K562 (cell line): ENCODE data around the gene ARMS2. TPM values are rescaled to one million over a fixed set of nuclear protein-coding genes. Genes with fewer than 3 reads are reported as not detected.

Experiments used
- ATAC-seq: fragments of 200-7000 bp; cut with Tn5 transposase; 3 replicates; pipeline ENCODE4 v1.9.1; 2020; ENCODE audit warnings: moderate library complexity
- BruUV-seq: library from RNA; stranded (reverse); fragments of 400-500 nt; replicated peaks from 2 replicates; lab custom pipeline; 2021; lab: Mats Ljungman, UMichigan
- CTCF ChIA-PET: fragments of 300-600 bp; formaldehyde crosslinking; extraction: SDS; loops from one replicate; lab custom pipeline; 2021; ENCODE audit warnings: low intra/inter-chr PET ratio; lab: Yijun Ruan, JAX
- POLR2A ChIA-PET: fragments of 300-600, 350-650 bp; sonication (Branson Sonifier 250); formaldehyde crosslinking; extraction: SDS; loops from one replicate; lab custom pipeline; 2021; ENCODE audit warnings: antibody characterized with exemption, inconsistent platforms; lab: Yijun Ruan, JAX
- DNase-seq, 4 experiments: peaks; one replicate each; pipeline versions ENCODE4 v3.0.0 to v3.0.0-alpha.2; 2011 to 2018; ENCODE audit warnings: low spot score in 3 of 4, mixed read lengths in 3 of 4; ENCODE audit errors: extremely low read depth in 1 of 4
- FAIRE-seq: peaks from 2 replicates; lab custom pipeline; 2011; peaks lifted over from hg19 to GRCh38; lab: Jason Lieb, UNC
- H2AFZ ChIP-seq: 2 replicates; pipeline ENCODE4 v1.6.0; 2011; ENCODE audit warnings: low read depth, low read length, control low read depth, inconsistent platforms
- H3K27ac ChIP-seq: fragments of 200-600 bp; 3 replicates; pipeline ENCODE4 v1.8.0; 2011; ENCODE audit warnings: low read depth, mild to moderate bottlenecking, control low read depth, inconsistent platforms, low read length, moderate library complexity, mixed read lengths; ENCODE audit errors: extremely low read depth
- H3K27me3 ChIP-seq, 2 experiments: fragments of 300-600 bp in 1 of 2; 2 replicates in 1 of 2; 3 replicates in 1 of 2; pipeline versions ENCODE4 v1.6.0 to v1.8.0; 2011; ENCODE audit warnings: inconsistent platforms in 2 of 2, low read length in 2 of 2, mild to moderate bottlenecking in 1 of 2, mixed read lengths in 1 of 2, moderate library complexity in 1 of 2; ENCODE audit not compliant: control insufficient read depth in 2 of 2, insufficient read depth in 2 of 2
- H3K36me3 ChIP-seq: fragments of 300-600 bp; 3 replicates; pipeline ENCODE4 v1.8.0; 2011; ENCODE audit warnings: mild to moderate bottlenecking, low read length, inconsistent platforms; ENCODE audit not compliant: control insufficient read depth, insufficient read depth
- H3K4me1 ChIP-seq, 2 experiments: fragments of 200-600 bp in 1 of 2; replicated peaks in 1 of 2; 2 replicates in 1 of 2; 3 replicates in 1 of 2; pipeline versions ENCODE4 v1.5.1 to v1.8.0; 2011; ENCODE audit warnings: inconsistent platforms in 2 of 2, low read length in 2 of 2, mild to moderate bottlenecking in 1 of 2, mixed read lengths in 1 of 2, moderate library complexity in 1 of 2; ENCODE audit not compliant: control insufficient read depth in 2 of 2, insufficient read depth in 2 of 2
- H3K4me2 ChIP-seq: 2 replicates; pipeline ENCODE4 v1.6.1; 2011; ENCODE audit warnings: low read length, control low read depth, inconsistent platforms, mixed read lengths; ENCODE audit not compliant: insufficient read depth
- H3K4me3 ChIP-seq: fragments of 200-600 bp; sonication (generic), shearing (Covaris generic); 2 replicates; pipeline ENCODE4 v1.5.1; 2016; ENCODE audit warnings: control low read depth, inconsistent platforms
- H3K79me2 ChIP-seq: fragments of 200-600 bp; 3 replicates; pipeline ENCODE4 v1.8.0; 2011; ENCODE audit warnings: low read length, inconsistent platforms; ENCODE audit not compliant: control insufficient read depth, insufficient read depth
- H3K9ac ChIP-seq, 2 experiments: 2 replicates each; pipeline versions ENCODE4 v1.6.0 to v1.6.1; 2011; ENCODE audit warnings: low read depth in 2 of 2, low read length in 2 of 2, control low read depth in 1 of 2, inconsistent platforms in 1 of 2, mild to moderate bottlenecking in 1 of 2, mixed read lengths in 1 of 2; ENCODE audit not compliant: insufficient read depth in 1 of 2
- H3K9me1 ChIP-seq: one replicate; pipeline ENCODE4 v1.6.0; 2011; ENCODE audit warnings: inconsistent platforms, mild to moderate bottlenecking, low read length, moderate library complexity; ENCODE audit not compliant: control insufficient read depth, insufficient read depth
- H3K9me3 ChIP-seq: replicated peaks from 2 replicates; pipeline ENCODE4 v1.5.1; 2011; ENCODE audit warnings: low read depth, low read length, inconsistent platforms; ENCODE audit not compliant: control insufficient read depth, insufficient read depth
- H4K20me1 ChIP-seq: replicated peaks from 2 replicates; pipeline ENCODE4 v1.6.1; 2011; ENCODE audit warnings: low read length, inconsistent platforms, mixed read lengths; ENCODE audit not compliant: control insufficient read depth, insufficient read depth
- FOSL1 ChIP-seq: fragments of 200-800 bp; sonication (Bioruptor generic); conservative IDR thresholded peaks from 2 replicates; pipeline ENCODE4 v1.6.1; 2016; ENCODE audit warnings: missing genetic modification characterization, missing compliant biosample characterization
- FOXJ3 ChIP-seq: sonication (generic); formaldehyde crosslinking; IDR thresholded peaks from 2 replicates; pipeline ENCODE4 v1.4.0; 2020; ENCODE audit warnings: mild to moderate bottlenecking, missing genetic modification reagents
- MEIS2 ChIP-seq: fragments of 450-650 bp; IDR thresholded peaks from 2 replicates; pipeline ENCODE4 v1.6.1; 2014; ENCODE audit warnings: mild to moderate bottlenecking; ENCODE audit not compliant: partially characterized antibody
- MTA3 ChIP-seq: fragments of 450-650 bp; formaldehyde crosslinking; IDR thresholded peaks from 2 replicates; pipeline ENCODE4 v1.6.1; 2017; ENCODE audit warnings: mild to moderate bottlenecking, borderline replicate concordance
- NELFE ChIP-seq: IDR thresholded peaks from 2 replicates; pipeline ENCODE4 v1.6.1; 2011; ENCODE audit warnings: mild to moderate bottlenecking; ENCODE audit not compliant: insufficient read depth, insufficient read length
- POLR3G ChIP-seq: IDR thresholded peaks from 2 replicates; pipeline ENCODE4 v1.6.1; 2011; ENCODE audit not compliant: insufficient read length, insufficient replicate concordance; ENCODE audit errors: extremely low read depth
- SETDB1 ChIP-seq: IDR thresholded peaks from one replicate; pipeline ENCODE4 v1.6.1; 2012; ENCODE audit warnings: low read length, control low read depth, inconsistent platforms
- SIX5 ChIP-seq, 2 experiments: IDR thresholded peaks; 2 replicates each; pipeline ENCODE4 v1.6.1; 2011; ENCODE audit warnings: low read length in 2 of 2, borderline replicate concordance in 1 of 2, low read depth in 1 of 2, mild to moderate bottlenecking in 1 of 2, moderate library complexity in 1 of 2; ENCODE audit not compliant: insufficient read depth in 1 of 2
- SMAD3 ChIP-seq: fragments of 450-650 bp; formaldehyde crosslinking; conservative IDR thresholded peaks from 2 replicates; pipeline ENCODE4 v1.4.0; 2020; ENCODE audit warnings: mild to moderate bottlenecking
- SMAD4 ChIP-seq: fragments of 250-450 bp; sonication (Bioruptor Pico); conservative IDR thresholded peaks from 2 replicates; pipeline ENCODE4 v1.8.0; 2021; ENCODE audit warnings: inconsistent platforms, mild to moderate bottlenecking, moderate library complexity
- TAF1 ChIP-seq: IDR thresholded peaks from 2 replicates; pipeline ENCODE4 v1.6.1; 2011; ENCODE audit warnings: mild to moderate bottlenecking, low read length, moderate library complexity; ENCODE audit not compliant: insufficient read depth, control insufficient read depth, severe bottlenecking; ENCODE audit errors: extremely low read depth
- ZC3H4 ChIP-seq: sonication (generic); formaldehyde crosslinking; IDR thresholded peaks from 2 replicates; pipeline ENCODE4 v1.9.0; 2021; ENCODE audit warnings: missing genetic modification reagents, borderline replicate concordance
- ZNF134 ChIP-seq: fragments of 250-450 bp; sonication (Bioruptor Pico); conservative IDR thresholded peaks from 2 replicates; pipeline ENCODE4 v1.4.0; 2020
- ZNF165 ChIP-seq: fragments of 250-450 bp; sonication (Bioruptor Pico); IDR thresholded peaks from 2 replicates; pipeline ENCODE4 v1.4.0; 2020; ENCODE audit warnings: borderline replicate concordance
- ZNF445 ChIP-seq: fragments of 250-450 bp; sonication (Bioruptor Pico); IDR thresholded peaks from 2 replicates; pipeline ENCODE4 v1.4.0; 2020; ENCODE audit warnings: low read depth, mild to moderate bottlenecking, moderate library complexity
- WGBS: fragments of 100-300 bp; shearing (Covaris generic); methylation state at CpG from one replicate; pipeline ENCODE4 v1.1.6; 2016; ENCODE audit warnings: low coverage, mixed read lengths; ENCODE audit not compliant: insufficient coverage; ENCODE audit errors: missing lambda C conversion rate; 5-methylcytosine and 5-hydroxymethylcytosine counted together
- in situ Hi-C: fragments of 300-500 bp; cut with MboI; formaldehyde crosslinking; loops from 4 replicates; pipeline ENCODE4 v1.15.0; 2018; ENCODE audit warnings: inconsistent platforms, mixed read lengths
- intact Hi-C: fragments of 100-400 bp; cut with micrococcal nuclease; formaldehyde crosslinking; loops from 2 replicates; pipeline ENCODE4 v1.14.2; 2022
- polyA plus RNA-seq, 8 experiments: library from polyadenylated mRNA; depleted of rRNA in 4 of 8; stranded (reverse) in 5 of 8; unstranded in 3 of 8; fragments of >200 nt; fragmentation: Nextera tagmentation in 2 of 8; fragmentation: Illumina TruSeq in 1 of 8; extraction: Ambion mirVana in 2 of 8; extraction: Trizol in 1 of 8; gene quantifications; 2 replicates each; pipeline versions ENCODE4 v1.2.1 to v1.2.3, GENCODE V29; 2011 to 2014; ENCODE audit warnings: inconsistent platforms in 1 of 8, missing spikeins in 1 of 8
- total RNA-seq, 7 experiments: library from RNA; depleted of rRNA in 6 of 7; stranded (reverse); fragments of >200 nt in 6 of 7; fragmentation: Illumina TruSeq in 2 of 7; extraction: Trizol in 2 of 7; gene quantifications; 2 replicates each; pipeline versions ENCODE4 v1.2.1 to v1.2.3, GENCODE V29; 2011 to 2021; ENCODE audit warnings: low replicate concordance in 1 of 7
- TF ChIP-seq, protein P1 (sequence below): sonication (generic); formaldehyde crosslinking; IDR thresholded peaks from 2 replicates; pipeline ENCODE4 v1.4.0; 2020; ENCODE audit warnings: mild to moderate bottlenecking, missing genetic modification reagents
- TF ChIP-seq, protein P2 (sequence below), 2 experiments: IDR thresholded peaks; 2 replicates each; pipeline ENCODE4 v1.6.1; 2012; ENCODE audit warnings: improper control_type of control experiment in 2 of 2, low read depth in 2 of 2, low read length in 2 of 2, borderline replicate concordance in 1 of 2
- TF ChIP-seq, protein P3 (sequence below), 2 experiments: fragments of 450-650 bp; conservative IDR thresholded peaks; 2 replicates each; pipeline ENCODE4 v1.6.1; 2017; ENCODE audit warnings: mild to moderate bottlenecking in 2 of 2, moderate library complexity in 2 of 2

Gene ARMS2
- total and polyA plus RNA-seq, 9 of the 15 experiments (the other 6 are each of a cell fraction or from before 2014, with no cell fraction given) = not detected

- Histone ChIP-seq H4K20me1 (no peaks in the 10 kb centered on the region), H3K27ac (no peak overlapping the region), H3K79me2 (no peaks in the 10 kb centered on the region), H3K27me3 (peaks cover 0 to 6% of the 10 kb centered on the region in 2 experiments; a peak in 2 of 5 replicates), H3K9me3 (no peaks in the 10 kb centered on the region), H3K36me3 (no peaks in the 10 kb centered on the region), H3K4me2 (no peak overlapping the region), H3K4me1 (no peaks in the 10 kb centered on the region), H3K4me3 (no peak overlapping the region), H3K9me1 (no peaks in the 10 kb centered on the region), H2AFZ (no peak overlapping the region), H3K9ac (no peak overlapping the region)
- BruUV-seq = no TSS peak
- DNase-seq (no peak), FAIRE-seq (no peak), ATAC-seq (no peak)
- POLR2A ChIA-PET = no interaction called here
- in situ Hi-C loops = loop anchor here (25.0 kb wide), 1 partner anchor 290 kb away; no protein-coding TSS in a partner anchor
- CTCF ChIA-PET = no interaction called here
- intact Hi-C loops = no loop called here
- 34% methylated on average over 6 of the region's 6 CpGs for WGBS
- TF ChIP-seq POLR3G (no peak), FOSL1 (tag) (no peak), MEIS2 (no peak), SMAD4 (CRISPR knock-in tag) (no peak), ZNF134 (no peak), ZNF165 (CRISPR knock-in tag) (no peak), TAF1 (no peak), ZC3H4 (CRISPR knock-in tag) (no peak), FOXJ3 (CRISPR knock-in tag) (no peak), SIX5 (IDR thresholded peaks at IDR 0.05; ENCODE audit: borderline replicate concordance in 1 of 2, insufficient read depth in 1 of 2, low read depth in 1 of 2, low read length in 2 of 2) (no peak), ZNF445 (CRISPR knock-in tag) (no peak), NELFE (no peak), MTA3 (no peak), SMAD3 (CRISPR knock-in tag) (no peak), SETDB1 (no peak)
- TF ChIP-seq, protein P1, sequence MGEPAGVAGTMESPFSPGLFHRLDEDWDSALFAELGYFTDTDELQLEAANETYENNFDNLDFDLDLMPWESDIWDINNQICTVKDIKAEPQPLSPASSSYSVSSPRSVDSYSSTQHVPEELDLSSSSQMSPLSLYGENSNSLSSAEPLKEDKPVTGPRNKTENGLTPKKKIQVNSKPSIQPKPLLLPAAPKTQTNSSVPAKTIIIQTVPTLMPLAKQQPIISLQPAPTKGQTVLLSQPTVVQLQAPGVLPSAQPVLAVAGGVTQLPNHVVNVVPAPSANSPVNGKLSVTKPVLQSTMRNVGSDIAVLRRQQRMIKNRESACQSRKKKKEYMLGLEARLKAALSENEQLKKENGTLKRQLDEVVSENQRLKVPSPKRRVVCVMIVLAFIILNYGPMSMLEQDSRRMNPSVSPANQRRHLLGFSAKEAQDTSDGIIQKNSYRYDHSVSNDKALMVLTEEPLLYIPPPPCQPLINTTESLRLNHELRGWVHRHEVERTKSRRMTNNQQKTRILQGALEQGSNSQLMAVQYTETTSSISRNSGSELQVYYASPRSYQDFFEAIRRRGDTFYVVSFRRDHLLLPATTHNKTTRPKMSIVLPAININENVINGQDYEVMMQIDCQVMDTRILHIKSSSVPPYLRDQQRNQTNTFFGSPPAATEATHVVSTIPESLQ (CRISPR knock-in tag) = no peak
- TF ChIP-seq, protein P2, sequence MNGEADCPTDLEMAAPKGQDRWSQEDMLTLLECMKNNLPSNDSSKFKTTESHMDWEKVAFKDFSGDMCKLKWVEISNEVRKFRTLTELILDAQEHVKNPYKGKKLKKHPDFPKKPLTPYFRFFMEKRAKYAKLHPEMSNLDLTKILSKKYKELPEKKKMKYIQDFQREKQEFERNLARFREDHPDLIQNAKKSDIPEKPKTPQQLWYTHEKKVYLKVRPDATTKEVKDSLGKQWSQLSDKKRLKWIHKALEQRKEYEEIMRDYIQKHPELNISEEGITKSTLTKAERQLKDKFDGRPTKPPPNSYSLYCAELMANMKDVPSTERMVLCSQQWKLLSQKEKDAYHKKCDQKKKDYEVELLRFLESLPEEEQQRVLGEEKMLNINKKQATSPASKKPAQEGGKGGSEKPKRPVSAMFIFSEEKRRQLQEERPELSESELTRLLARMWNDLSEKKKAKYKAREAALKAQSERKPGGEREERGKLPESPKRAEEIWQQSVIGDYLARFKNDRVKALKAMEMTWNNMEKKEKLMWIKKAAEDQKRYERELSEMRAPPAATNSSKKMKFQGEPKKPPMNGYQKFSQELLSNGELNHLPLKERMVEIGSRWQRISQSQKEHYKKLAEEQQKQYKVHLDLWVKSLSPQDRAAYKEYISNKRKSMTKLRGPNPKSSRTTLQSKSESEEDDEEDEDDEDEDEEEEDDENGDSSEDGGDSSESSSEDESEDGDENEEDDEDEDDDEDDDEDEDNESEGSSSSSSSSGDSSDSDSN (IDR thresholded peaks at IDR 0.05; ENCODE audit: borderline replicate concordance in 1 of 2, low read depth in 2 of 2, low read length in 2 of 2) = no peak
- TF ChIP-seq, protein P3, sequence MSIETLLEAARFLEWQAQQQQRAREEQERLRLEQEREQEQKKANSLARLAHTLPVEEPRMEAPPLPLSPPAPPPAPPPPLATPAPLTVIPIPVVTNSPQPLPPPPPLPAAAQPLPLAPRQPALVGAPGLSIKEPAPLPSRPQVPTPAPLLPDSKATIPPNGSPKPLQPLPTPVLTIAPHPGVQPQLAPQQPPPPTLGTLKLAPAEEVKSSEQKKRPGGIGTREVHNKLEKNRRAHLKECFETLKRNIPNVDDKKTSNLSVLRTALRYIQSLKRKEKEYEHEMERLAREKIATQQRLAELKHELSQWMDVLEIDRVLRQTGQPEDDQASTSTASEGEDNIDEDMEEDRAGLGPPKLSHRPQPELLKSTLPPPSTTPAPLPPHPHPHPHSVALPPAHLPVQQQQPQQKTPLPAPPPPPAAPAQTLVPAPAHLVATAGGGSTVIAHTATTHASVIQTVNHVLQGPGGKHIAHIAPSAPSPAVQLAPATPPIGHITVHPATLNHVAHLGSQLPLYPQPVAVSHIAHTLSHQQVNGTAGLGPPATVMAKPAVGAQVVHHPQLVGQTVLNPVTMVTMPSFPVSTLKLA (conservative IDR thresholded peaks at IDR 0.05) = no peak
Measured at GRCh38 chr10:122426829-122427228, 27.6 kb upstream of the ARMS2 start.
